Stimulated activated CD4-positive, alpha-beta T cell treated with anti-CD3 and anti-CD28 coated beads, Interleukin-4, amount 100 ng/mL, for 1 hour (primary cell): ENCODE measurements around the gene KBTBD12.

ENCODE experiments used
- DNase-seq: peaks from one replicate; pipeline ENCODE4 v3.0.0-alpha.2; 2020

Gene KBTBD12

GRCh38 chr3:128021768-128022372 is 106.8 kb downstream of the KBTBD12 start:
- DNase-seq: no peak

- no peak for DNase-seq
Observed at GRCh38 chr3:128033102-128033501, 118.1 kb downstream of the KBTBD12 start.

DNA sequence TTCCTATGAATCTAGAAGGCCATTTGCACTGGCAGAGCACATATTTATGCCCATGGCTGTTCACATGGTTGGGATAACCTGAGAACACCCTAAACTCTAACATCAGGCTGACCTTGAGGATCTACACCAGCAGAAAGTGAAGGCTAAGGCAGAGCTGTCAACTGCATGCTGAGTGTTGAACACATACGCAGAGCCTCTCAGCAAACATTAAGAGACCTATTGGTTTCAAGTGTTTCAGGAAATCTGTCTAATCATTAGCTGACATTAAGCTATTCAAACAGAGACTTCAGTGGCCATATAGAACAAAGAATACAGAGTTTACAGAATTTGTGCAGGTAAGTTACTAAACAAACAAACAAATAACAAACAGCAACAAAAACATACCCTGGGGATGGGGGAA is 121.1 kb downstream of the KBTBD12 start:
- no peak for DNase-seq
